ENCODE measurements around the gene INPP5B.

DNA sequence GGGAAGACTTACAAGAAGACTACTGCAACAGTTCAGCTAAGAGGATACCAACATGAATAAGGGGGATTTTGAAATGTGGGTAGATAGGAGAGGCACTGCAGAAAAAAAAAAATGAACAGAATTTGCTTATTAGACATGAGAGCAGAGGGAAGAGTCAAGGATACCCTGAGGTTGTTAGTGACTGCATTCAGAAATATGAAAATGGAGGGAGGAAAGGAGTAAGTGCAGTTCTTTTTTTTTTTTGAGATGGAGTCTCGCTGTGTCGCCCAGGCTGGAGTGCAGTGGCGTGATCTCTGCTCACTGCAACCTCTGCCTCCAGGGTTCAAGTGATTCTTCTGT lies 23.3 kb downstream of the INPP5B start:
- TF ChIP-seq EZH2 (IDR thresholded peaks at IDR 0.05; ENCODE audit: insufficient read depth, poor library complexity, severe bottlenecking): no peak
- TF ChIP-seq EZH2phosphoT487 (IDR thresholded peaks at IDR 0.05; ENCODE audit: insufficient read depth, low read depth): no peak

Data from GM23248 (cell line).